ENCODE results near the gene SOAT1. TPM values are rescaled to one million over a fixed set of nuclear protein-coding genes. Genes with fewer than 3 reads are reported as not detected.
"Not testable (repeated sequence)": the region's sequence is repeated elsewhere in the genome, so short reads cannot be mapped to it uniquely, and the experiment has no call there.

SOAT1 gene
- total RNA-seq, 2 experiments from 2014 or later = 76.1 to 78.3 TPM

DNA sequence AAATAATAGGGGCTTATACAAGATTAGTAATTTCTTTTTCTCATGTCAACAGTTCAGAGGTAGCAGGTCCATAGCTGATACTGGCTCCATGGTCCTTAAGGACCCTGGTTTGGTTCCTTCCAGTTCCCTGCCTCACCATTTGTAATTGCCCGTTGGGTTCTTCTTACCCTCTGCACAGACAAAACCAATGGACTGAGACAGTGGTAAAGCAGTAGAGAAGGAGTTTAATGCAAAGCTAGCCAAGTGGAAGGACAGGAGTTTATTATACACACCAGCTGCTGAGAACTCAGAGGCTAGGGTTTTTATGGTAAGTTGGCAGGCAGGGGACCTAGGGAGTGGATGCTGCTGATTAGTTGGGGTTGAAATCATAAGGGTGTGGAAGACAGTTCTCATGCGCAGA lies 36.3 kb downstream of the SOAT1 start:
- Mint-ChIP-seq H3K27ac (peak overlapping the region; percentile 35), H3K9me3 (ENCODE audit: insufficient read depth) (peaks cover 5% of the 10 kb centered on the region), H3K4me1 (ENCODE audit: low read depth) (no peaks in the 10 kb centered on the region), H3K27me3 (ENCODE audit: low read depth) (no peaks in the 10 kb centered on the region), H3K36me3 (ENCODE audit: low read depth) (peaks cover 59% of the 10 kb centered on the region), H3K4me3 (no peak overlapping the region)
- no peak for DNase-seq
- POLR2A ChIA-PET = no interaction called here
- CTCF ChIA-PET = no interaction called here
- no peak for ATAC-seq

DNA sequence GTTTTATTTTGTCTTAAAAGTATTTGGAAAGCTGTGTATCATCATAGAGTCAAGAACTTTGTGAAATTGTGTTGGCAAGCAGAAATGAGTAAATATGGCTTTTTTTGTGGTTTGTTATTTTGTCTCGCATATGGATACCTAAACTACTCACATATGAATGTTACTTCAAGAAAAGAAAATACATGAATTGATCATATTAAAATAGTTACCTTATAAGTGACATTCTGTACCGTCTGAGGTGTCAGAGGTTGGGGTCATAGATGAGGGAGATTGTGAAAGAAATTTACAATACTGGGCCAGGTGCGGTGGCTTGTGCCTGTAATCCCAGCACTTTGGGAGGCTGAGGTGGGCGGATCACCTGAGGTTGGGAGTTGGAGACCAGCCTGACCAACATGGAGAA lies 40.8 kb downstream of the SOAT1 start:
- Mint-ChIP-seq H3K9me3 (ENCODE audit: insufficient read depth) (peaks cover 5% of the 10 kb centered on the region), H3K27me3 (ENCODE audit: low read depth) (no peaks in the 10 kb centered on the region), H3K4me1 (ENCODE audit: low read depth) (peaks cover 2% of the 10 kb centered on the region), H3K36me3 (ENCODE audit: low read depth) (peaks cover 49% of the 10 kb centered on the region), H3K27ac (no peak overlapping the region), H3K4me3 (no peak overlapping the region)
- POLR2A ChIA-PET = no interaction called here
- CTCF ChIA-PET = no interaction called here
- ATAC-seq = no peak
- DNase-seq = no peak

DNA sequence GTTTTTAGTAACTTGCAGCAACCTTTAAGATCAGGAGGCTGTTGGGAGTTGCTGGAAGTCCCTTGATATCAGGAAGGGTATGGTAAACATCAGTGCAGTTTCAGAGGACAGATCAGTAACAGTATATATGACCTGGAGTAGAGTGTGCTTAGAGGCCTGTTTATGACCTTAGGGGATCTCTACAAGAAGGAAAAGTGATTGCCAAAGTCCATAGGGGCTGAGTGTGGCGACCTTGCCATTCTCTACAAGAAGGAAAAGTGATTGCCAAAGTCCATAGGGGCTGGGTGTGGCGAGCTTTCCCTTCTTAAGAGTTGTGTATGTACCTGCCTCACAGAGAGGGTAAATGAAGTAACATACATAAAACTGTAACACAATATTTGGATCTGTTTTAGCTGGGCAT lies 43.7 kb downstream of the SOAT1 start:
- no peaks in the 10 kb centered on the region for H3K27me3 Mint-ChIP-seq (ENCODE audit: low read depth)
- peaks cover 47% of the 10 kb centered on the region for H3K36me3 Mint-ChIP-seq (ENCODE audit: low read depth)
- ATAC-seq (no peak), DNase-seq (no peak)
- ChIA-PET CTCF (no interaction called here), POLR2A (no interaction called here)
- no peaks in the 10 kb centered on the region for H3K9me3 Mint-ChIP-seq (ENCODE audit: insufficient read depth)
- peaks cover 7% of the 10 kb centered on the region for H3K4me1 Mint-ChIP-seq (ENCODE audit: low read depth)
- H3K27ac Mint-ChIP-seq = no peak overlapping the region
- no peak overlapping the region for H3K4me3 Mint-ChIP-seq

DNA sequence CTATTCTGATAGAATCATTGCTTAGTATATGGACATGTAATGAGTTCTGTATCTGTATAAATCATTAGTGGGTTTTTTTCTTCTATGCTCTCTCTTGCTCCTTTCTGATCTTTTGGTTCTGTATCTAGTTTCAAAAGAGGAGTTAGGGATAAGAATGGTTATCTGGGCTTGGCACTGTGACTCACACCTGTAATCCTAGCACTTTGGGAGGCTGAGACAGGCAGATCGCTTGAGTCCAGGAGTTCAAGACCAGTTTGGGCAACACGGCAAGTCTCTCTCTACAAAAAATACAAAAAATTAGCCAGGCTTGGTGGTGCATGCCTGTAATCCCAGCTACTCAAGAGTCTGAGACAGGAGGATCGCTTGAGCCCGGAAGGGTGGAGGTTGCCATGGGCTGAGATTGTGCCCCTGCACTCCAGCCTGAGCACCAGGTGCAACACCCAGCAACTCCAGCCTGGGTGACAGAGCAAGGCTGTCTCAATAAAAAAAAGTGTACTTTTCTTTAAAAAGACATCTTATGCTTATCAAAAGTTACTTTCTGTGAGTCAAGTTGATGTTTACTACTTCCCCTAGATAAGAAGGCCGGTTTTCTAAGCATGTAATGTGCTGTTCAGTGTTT lies 44.5 kb downstream of the SOAT1 start:
- Mint-ChIP-seq H3K4me1 (ENCODE audit: low read depth) (peaks cover 7% of the 10 kb centered on the region), H3K36me3 (ENCODE audit: low read depth) (peaks cover 48% of the 10 kb centered on the region), H3K9me3 (ENCODE audit: insufficient read depth) (no peaks in the 10 kb centered on the region), H3K27me3 (ENCODE audit: low read depth) (no peaks in the 10 kb centered on the region), H3K27ac (no peak overlapping the region), H3K4me3 (no peak overlapping the region)
- no peak for DNase-seq
- ChIA-PET POLR2A (no interaction called here), CTCF (no interaction called here)
- no peak for ATAC-seq

DNA sequence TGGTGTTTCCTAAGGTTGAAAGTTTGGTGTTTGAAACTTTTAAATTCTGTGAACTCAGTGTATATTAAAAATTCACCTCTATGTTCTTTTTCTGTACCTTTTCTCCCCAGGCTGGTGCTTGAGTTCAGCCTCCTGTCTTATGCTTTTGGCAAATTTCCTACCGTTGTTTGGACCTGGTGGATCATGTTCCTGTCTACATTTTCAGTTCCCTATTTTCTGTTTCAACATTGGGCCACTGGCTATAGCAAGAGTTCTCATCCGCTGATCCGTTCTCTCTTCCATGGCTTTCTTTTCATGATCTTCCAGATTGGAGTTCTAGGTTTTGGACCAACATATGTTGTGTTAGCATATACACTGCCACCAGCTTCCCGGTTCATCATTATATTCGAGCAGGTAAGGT lies 47.3 kb downstream of the SOAT1 start:
- POLR2A ChIA-PET = interaction anchor here (1.1 kb wide), 1 partner anchor 47 kb away, joined by 4 read pairs; the partner anchor contains the start of gene SOAT1
- CTCF ChIA-PET = no interaction called here
- DNase-seq (no peak), ATAC-seq (no peak)
- peaks cover 7% of the 10 kb centered on the region for H3K4me1 Mint-ChIP-seq (ENCODE audit: low read depth)
- H3K9me3 Mint-ChIP-seq (ENCODE audit: insufficient read depth) = no peaks in the 10 kb centered on the region
- H3K4me3 Mint-ChIP-seq = no peak overlapping the region
- H3K36me3 Mint-ChIP-seq (ENCODE audit: low read depth) = peaks cover 49% of the 10 kb centered on the region
- H3K27ac Mint-ChIP-seq = no peak overlapping the region
- H3K27me3 Mint-ChIP-seq (ENCODE audit: low read depth) = no peaks in the 10 kb centered on the region

DNA sequence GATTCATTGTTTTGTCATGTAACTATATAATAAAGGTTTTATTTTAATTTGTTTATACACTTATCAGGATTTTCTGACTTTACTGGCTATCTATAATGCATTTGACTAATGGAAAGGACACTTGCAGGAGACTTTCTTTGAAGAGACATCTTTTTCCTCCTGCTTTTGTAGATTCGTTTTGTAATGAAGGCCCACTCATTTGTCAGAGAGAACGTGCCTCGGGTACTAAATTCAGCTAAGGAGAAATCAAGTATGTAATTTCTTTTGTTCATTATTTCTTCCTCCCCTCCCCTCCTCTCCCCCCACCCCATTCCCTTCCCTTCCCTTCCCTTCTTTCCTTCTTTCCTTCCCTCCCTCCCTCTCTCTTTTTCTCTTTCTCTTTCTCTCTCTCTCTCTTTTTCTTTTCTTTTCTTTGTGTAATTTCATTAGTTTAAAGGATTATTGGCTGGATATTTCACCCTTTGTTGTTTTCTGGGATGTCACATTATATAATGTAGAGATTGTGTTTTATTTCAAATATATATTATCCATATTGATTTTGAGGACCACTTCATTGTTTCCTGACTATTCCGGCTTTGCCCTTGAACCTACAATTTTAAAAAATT lies 48.4 kb downstream of the SOAT1 start:
- Mint-ChIP-seq H3K4me1 (ENCODE audit: low read depth) (peaks cover 7% of the 10 kb centered on the region), H3K27ac (no peak overlapping the region), H3K9me3 (ENCODE audit: insufficient read depth) (no peaks in the 10 kb centered on the region), H3K27me3 (ENCODE audit: low read depth) (no peaks in the 10 kb centered on the region), H3K4me3 (no peak overlapping the region), H3K36me3 (ENCODE audit: low read depth) (peaks cover 53% of the 10 kb centered on the region)
- ChIA-PET POLR2A (no interaction called here), CTCF (no interaction called here)
- ATAC-seq (no peak), DNase-seq (no peak)

DNA sequence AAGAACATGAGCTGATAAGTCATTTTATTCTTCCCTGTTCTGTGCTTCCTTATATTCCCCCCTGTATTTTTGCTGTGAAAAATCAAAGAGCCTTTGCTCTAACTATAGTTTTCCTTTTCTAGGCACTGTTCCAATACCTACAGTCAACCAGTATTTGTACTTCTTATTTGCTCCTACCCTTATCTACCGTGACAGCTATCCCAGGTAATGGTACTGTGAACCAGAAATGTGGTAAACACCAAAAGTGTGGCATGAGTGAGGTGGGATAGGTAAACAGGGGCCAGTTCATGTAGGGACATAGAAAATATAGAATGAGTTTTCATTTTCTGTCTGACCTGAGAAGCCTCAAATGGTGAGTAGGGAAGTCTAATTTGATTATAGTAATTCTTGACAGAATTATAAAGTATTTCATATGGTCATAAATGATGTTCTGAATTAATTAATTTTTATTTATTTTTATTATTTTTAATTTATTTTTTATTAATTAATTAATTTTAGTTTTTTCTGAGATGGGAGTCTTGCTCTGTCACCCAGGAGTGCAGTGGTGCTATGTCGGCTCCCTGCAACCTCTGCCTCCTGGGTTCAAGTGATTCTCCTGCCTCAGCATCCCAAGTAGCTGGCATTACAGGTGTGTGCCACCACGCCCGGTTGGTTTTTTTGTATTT lies 49.3 kb downstream of the SOAT1 start:
- H3K27ac Mint-ChIP-seq = no peak overlapping the region

DNA sequence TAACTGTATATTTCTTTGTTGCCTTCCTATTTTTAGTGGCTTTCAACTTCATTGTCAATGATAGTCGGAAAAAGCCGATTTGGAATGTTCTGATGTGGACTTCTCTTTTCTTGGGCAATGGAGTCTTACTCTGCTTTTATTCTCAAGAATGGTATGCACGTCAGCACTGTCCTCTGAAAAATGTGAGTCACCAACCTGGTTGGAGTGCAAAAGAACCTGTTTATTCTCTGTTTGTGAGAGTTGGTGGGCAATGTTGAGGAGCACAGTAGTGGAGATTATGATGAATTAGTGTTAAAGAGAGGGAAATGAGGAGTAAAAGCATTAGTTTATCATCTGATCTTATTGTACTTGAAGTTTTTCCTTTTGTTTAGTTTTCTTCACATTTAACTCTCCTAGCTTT lies 57.7 kb downstream of the SOAT1 start:
- Mint-ChIP-seq H3K4me1 (ENCODE audit: low read depth) (peaks cover 7% of the 10 kb centered on the region), H3K27ac (no peak overlapping the region), H3K4me3 (no peak overlapping the region), H3K9me3 (ENCODE audit: insufficient read depth) (no peaks in the 10 kb centered on the region), H3K27me3 (ENCODE audit: low read depth) (no peaks in the 10 kb centered on the region), H3K36me3 (ENCODE audit: low read depth) (peaks cover 65% of the 10 kb centered on the region)
- DNase-seq (no peak), ATAC-seq (no peak)
- CTCF ChIA-PET = no interaction called here
- POLR2A ChIA-PET = no interaction called here

More for the DNA sequence above, 49.3 kb downstream of the SOAT1 start:
- peaks cover 7% of the 10 kb centered on the region for H3K4me1 Mint-ChIP-seq (ENCODE audit: low read depth)
- H3K27me3 Mint-ChIP-seq (ENCODE audit: low read depth) = no peaks in the 10 kb centered on the region
- peaks cover 58% of the 10 kb centered on the region for H3K36me3 Mint-ChIP-seq (ENCODE audit: low read depth)
- ATAC-seq (no peak), DNase-seq (no peak)
- H3K9me3 Mint-ChIP-seq (ENCODE audit: insufficient read depth) = no peaks in the 10 kb centered on the region
- ChIA-PET CTCF (no interaction called here), POLR2A (no interaction called here)
- H3K4me3 Mint-ChIP-seq = no peak overlapping the region

DNA sequence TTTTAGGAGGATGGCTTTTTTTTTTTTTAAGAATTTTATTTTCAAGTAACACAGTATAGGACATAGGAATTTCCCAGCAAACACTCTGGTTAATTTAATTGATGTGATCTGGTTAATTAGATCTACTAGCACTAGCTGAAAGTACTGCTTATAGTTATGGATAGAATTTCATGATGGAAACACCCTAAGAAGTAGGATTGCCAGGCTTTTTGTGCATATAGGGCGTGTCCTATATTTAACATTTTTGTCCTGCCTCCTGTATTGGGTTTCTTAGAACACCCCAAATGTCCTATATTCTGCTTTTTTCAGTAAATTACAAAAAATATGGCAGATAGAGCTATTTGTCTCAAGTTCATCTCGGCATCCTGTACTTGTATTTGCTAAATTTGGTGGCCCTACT lies 58.6 kb downstream of the SOAT1 start:
- Mint-ChIP-seq H3K27ac (no peak overlapping the region), H3K4me1 (ENCODE audit: low read depth) (peaks cover 7% of the 10 kb centered on the region), H3K9me3 (ENCODE audit: insufficient read depth) (no peaks in the 10 kb centered on the region), H3K36me3 (ENCODE audit: low read depth) (peaks cover 60% of the 10 kb centered on the region), H3K4me3 (no peak overlapping the region), H3K27me3 (ENCODE audit: low read depth) (no peaks in the 10 kb centered on the region)
- ChIA-PET POLR2A (no interaction called here), CTCF (interaction anchor here (0.8 to 1.1 kb wide), 2 partner anchors 13 to 232 kb away, joined by 3 to 4 read pairs; partner anchors contain the start of gene AXDND1)
- DNase-seq (no peak), ATAC-seq (no peak)

DNA sequence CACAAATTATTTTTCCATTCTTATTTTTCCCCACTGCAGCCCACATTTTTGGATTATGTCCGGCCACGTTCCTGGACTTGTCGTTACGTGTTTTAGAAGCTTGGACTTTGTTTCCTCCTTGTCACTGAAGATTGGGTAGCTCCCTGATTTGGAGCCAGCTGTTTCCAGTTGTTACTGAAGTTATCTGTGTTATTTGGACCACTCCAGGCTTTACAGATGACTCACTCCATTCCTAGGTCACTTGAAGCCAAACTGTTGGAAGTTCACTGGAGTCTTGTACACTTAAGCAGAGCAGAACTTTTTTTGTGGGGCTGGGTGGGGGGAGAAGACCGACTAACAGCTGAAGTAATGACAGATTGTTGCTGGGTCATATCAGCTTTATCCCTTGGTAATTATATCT lies 59.9 kb downstream of the SOAT1 start:
- DNase-seq = no peak
- ChIA-PET POLR2A (no interaction called here), CTCF (interaction anchor here (1.1 kb wide), 1 partner anchor 233 kb away, joined by 3 read pairs; no protein-coding TSS in a partner anchor)
- no peak overlapping the region for H3K27ac Mint-ChIP-seq
- peaks cover 7% of the 10 kb centered on the region for H3K4me1 Mint-ChIP-seq (ENCODE audit: low read depth)
- H3K36me3 Mint-ChIP-seq (ENCODE audit: low read depth) = peaks cover 48% of the 10 kb centered on the region
- no peaks in the 10 kb centered on the region for H3K9me3 Mint-ChIP-seq (ENCODE audit: insufficient read depth)
- no peaks in the 10 kb centered on the region for H3K27me3 Mint-ChIP-seq (ENCODE audit: low read depth)
- H3K4me3 Mint-ChIP-seq = no peak overlapping the region
- no peak for ATAC-seq

DNA sequence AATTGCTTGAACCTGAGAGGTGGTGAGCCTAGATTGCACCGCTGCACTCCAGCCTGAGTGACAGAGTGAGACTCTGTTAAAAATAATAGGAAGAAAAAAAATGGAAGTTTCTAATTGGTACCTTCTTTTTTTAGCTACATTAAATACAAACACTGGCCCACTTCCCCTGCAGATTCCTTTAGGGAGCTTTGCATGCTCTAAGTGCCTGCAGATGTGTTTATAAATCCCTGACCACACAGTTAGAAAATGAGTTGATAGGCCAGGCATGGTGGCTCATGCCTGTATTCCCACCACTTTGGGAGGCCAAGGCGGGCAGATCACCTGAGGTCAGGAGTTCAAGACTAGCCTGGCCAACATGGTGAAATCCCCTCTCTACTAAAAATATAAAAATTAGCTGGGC lies 68.0 kb downstream of the SOAT1 start:
- H3K27ac Mint-ChIP-seq; H3K27me3 Mint-ChIP-seq (ENCODE audit: low read depth); ATAC-seq; H3K9me3 Mint-ChIP-seq (ENCODE audit: insufficient read depth); POLR2A ChIA-PET; H3K36me3 Mint-ChIP-seq (ENCODE audit: low read depth); CTCF ChIA-PET; H3K4me3 Mint-ChIP-seq; H3K4me1 Mint-ChIP-seq (ENCODE audit: low read depth); DNase-seq: not testable (repeated sequence)

DNA sequence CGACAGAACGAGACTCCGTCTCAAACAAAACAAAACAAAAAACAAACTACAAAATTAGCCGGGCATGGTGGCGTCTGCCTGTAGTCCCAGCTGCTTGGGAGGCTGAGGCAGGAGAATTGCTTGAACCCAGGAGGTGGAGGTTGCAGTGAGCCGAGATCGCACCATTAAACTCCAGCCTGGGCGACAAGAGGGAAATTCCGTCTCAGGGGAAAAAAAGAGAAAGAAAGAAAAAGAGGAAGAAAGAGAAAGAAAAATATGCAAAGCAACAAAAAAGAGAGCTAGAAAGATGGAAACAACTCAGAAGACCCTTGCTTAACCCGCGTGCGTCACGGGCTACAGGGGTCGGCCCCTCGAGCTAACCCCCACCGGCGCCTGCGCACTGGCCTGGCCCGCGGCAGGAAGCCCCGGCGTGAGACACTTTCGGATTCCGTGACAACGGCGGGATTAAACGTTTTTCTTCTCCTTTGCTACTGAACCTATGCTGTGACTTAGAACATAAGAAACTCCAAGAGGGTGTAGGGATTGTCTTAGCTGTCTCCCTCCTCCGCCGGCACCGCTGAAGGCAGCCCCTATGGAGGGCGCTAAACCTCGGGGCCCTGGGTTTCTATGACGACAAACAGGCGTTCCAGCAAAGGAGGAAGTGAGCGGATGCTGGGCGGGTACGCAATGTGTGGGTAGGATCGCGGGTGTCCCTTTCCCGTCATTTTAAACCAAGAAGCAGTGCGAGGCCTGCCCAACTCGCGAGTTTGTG lies 71.9 kb downstream of the SOAT1 start, which contains the start of gene AXDND1:
TSS of gene AXDND1 (plus strand) at position 630 of the 751 bp plus-strand sequence. CDS start 539 bp downstream, outside the sequence.
- Mint-ChIP-seq H3K36me3 (ENCODE audit: low read depth) (no peaks in the 10 kb centered on the region), H3K9me3 (ENCODE audit: insufficient read depth) (no peaks in the 10 kb centered on the region), H3K27me3 (ENCODE audit: low read depth) (no peaks in the 10 kb centered on the region), H3K4me1 (ENCODE audit: low read depth) (peaks cover 7% of the 10 kb centered on the region), H3K4me3 (peak within 1 kb of the TSS; percentile 93), H3K27ac (peak within 1 kb of the TSS; percentile 100)
- ATAC-seq = peak; percentile 95
- ChIA-PET POLR2A (interaction anchor here (0.7 to 2.0 kb wide), 5 partner anchors 71 to 342 kb away, joined by 3 to 16 read pairs (median 3); partner anchors contain the start of genes SOAT1 and TOR3A), CTCF (interaction anchor here (0.5 to 4.7 kb wide), 10 partner anchors 10 to 551 kb away, joined by 3 to 26 read pairs (median 3); partner anchors contain the start of gene SOAT1)
- DNase-seq = peak; percentile 93

Measured in activated CD8-positive, alpha-beta T cell treated with anti-CD3 and anti-CD28 coated beads, Interleukin-2, amount 10 ng/mL, durations not matched to agents 7 days and 5 days (primary cell).